Pancreas (tissue), 10 donors: ENCODE results near the gene TFDP2. TPM values are rescaled to one million over a fixed set of nuclear protein-coding genes. Genes with fewer than 3 reads are reported as not detected.

Experiments
- ATAC-seq, 4 donors: fragments of 200-7000 bp; cut with Tn5 transposase; one replicate each; pipeline versions ENCODE4 v1.8.0 to v1.9.1; 2020; ENCODE audit warnings: mild to moderate bottlenecking in 4 of 4, moderate library complexity in 4 of 4
- DNase-seq, 6 donors: peaks; one replicate each; pipeline ENCODE4 v3.0.0-alpha.2; 2020
- FAIRE-seq: peaks from 2 replicates; lab custom pipeline; 2012; peaks lifted over from hg19 to GRCh38; lab: Jason Lieb, UNC
- H3K27ac ChIP-seq, 4 donors: fragments of 200-600 bp; sonication (generic); 1 replicate in 3 of 4; 2 replicates in 1 of 4; pipeline versions ENCODE4 v1.5.0 to v1.8.0; 2020
- H3K27me3 ChIP-seq, 4 donors: fragments of 200-600 bp; one replicate each; pipeline ENCODE4 v1.8.0; 2021
- H3K36me3 ChIP-seq, 3 donors: fragments of 200-600 bp; sonication (generic) in 1 of 3; one replicate each; pipeline versions ENCODE4 v1.5.0 to v1.8.0; 2020 to 2021
- H3K4me1 ChIP-seq, 3 donors: fragments of 200-600 bp; one replicate each; pipeline ENCODE4 v1.8.0; 2021
- H3K4me3 ChIP-seq, 4 donors: fragments of 200-600 bp; sonication (generic) in 2 of 4; one replicate each; pipeline versions ENCODE4 v1.5.0 to v1.8.0; 2020 to 2021
- H3K9me3 ChIP-seq, 4 donors: fragments of 200-600 bp; one replicate each; pipeline ENCODE4 v1.8.0; 2021
- WGBS, 2 donors: extraction: QIAGEN DNeasy Blood & Tissue Kit; methylation state at CpG; one replicate each; pipeline ENCODE4 v1.1.7; 2013; 5-methylcytosine and 5-hydroxymethylcytosine counted together
- intact Hi-C, 3 donors: fragments of 100-400 bp; cut with DNase I; formaldehyde crosslinking; loops; one replicate each; pipeline versions ENCODE4 v1.11.1 to v1.14.2; 2022
- polyA plus RNA-seq, 2 donors: library from polyadenylated mRNA; stranded (reverse); fragments of 200-250 nt; gene quantifications; one replicate each; pipeline ENCODE4 v1.2.3, GENCODE V29; 2013
- total RNA-seq, 6 donors: library from RNA; stranded (reverse); fragmentation: NEBNext Ultra II Directional in 4 of 6; extraction: Animal tissue kit (Norgen Biotek cat#: 25700) in 4 of 6; gene quantifications; one replicate each; pipeline versions ENCODE4 v1.2.1 to v1.2.4, GENCODE V29; 2021 to 2023
- TF ChIP-seq, protein P1 (sequence below), 4 donors: fragments of 200-600 bp; sonication (generic) in 3 of 4; IDR thresholded peaks; one replicate each; pipeline versions ENCODE4 v1.5.0 to v1.8.0; 2021; ENCODE audit warnings: antibody characterized with exemption in 4 of 4
- donor health status: healthy with polysubstance abuse.
- donor health status: DM: no; HTN: no; CAD: no; lungs with moderate emphysema.
- donor health status: DM: no; HTN: no; CAD: no.
- donor health status: control.
- donor health status: control.
- donor health status: Bipolar disorder and iron deficiency.
- donor health status: DM: yes; HTN: yes; CAD: no.
- donor health status: DM: no; HTN: no; CAD: no.
- donor health status: DM: no; HTN: no; CAD: no.
- donor health status: DM: yes; HTN: yes; CAD: no.

TFDP2 gene
- total and polyA plus RNA-seq, 8 donors: 4.6 to 25.7 (median 16.8) TPM

DNA sequence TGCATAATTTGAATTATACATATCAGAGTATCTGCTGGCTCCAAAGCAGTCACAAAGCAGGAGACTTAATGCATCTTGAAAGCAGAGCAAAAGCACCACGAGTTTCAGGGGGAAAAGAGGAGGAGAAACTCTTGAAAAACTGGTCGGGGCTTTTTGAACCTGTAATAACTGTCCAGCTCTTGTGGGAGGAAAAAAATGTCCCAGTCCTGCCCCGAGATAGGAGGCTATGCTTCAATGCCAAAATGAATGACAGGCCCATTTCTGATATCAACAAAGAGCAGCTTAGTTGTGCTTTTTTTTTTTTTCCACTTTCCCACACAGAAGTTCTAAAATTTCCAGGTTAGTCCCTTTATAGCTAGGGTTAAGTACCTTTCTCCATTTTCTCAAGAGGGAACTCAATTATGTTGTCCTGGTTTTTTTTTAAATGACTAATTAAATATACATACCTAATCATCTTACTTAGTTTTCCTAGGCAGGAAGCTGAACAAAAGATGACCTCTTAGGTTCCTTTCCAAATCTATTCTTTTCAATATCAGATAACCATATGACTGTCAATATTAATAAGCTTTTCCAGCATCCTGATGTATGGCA is 120.2 kb downstream of the TFDP2 start:
- FAIRE-seq: no peak
- 20 to 23% methylated on average over 3 of the region's 3 CpGs for WGBS, 2 donors

DNA sequence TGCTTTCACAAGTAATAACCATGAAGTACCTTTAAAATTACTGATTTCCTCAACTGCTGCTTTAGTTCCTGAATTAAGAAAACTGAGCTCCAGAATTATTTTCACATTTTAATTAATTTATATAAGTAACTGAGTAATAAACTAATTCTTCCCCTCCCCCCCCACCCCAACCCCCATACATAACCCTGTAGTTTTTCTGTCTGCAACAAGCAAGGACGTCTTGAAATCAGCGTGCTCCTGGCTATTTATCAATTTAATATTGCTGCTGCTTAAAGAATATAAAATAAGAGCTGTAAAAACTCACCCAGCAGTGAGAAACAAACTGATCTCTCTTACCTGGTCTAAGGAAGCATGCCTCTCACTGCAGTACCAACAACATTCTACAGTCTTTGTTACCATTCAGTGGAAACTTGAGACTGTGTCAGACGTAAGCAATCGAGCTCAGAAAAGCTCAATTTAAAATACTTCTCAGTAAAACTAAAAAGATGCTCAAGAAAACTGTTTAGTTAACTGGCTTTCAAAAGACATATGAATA is 121.0 kb downstream of the TFDP2 start:
- Histone ChIP-seq H3K27me3 (no peaks in the 10 kb centered on the region), H3K27ac (peak overlapping the region in 2 of 4 donors; percentile 8 to 33), H3K36me3 (no peaks in the 10 kb centered on the region), H3K4me3 (peak overlapping the region; percentile 6 to 46 (median 26)), H3K9me3 (no peaks in the 10 kb centered on the region), H3K4me1 (peaks cover 0 to 13% (median 0%) of the 10 kb centered on the region in 3 donors)
- intact Hi-C loops: no loop called here
- peak in 3 of 6 donors; percentile 20 to 47 (median 28) for DNase-seq
- FAIRE-seq: peak; percentile 53
- ATAC-seq: peak; percentile 91 to 97 (median 95)
- 4% methylated on average over 4 of the region's 4 CpGs for WGBS, 2 donors
- TF ChIP-seq, protein P1, sequence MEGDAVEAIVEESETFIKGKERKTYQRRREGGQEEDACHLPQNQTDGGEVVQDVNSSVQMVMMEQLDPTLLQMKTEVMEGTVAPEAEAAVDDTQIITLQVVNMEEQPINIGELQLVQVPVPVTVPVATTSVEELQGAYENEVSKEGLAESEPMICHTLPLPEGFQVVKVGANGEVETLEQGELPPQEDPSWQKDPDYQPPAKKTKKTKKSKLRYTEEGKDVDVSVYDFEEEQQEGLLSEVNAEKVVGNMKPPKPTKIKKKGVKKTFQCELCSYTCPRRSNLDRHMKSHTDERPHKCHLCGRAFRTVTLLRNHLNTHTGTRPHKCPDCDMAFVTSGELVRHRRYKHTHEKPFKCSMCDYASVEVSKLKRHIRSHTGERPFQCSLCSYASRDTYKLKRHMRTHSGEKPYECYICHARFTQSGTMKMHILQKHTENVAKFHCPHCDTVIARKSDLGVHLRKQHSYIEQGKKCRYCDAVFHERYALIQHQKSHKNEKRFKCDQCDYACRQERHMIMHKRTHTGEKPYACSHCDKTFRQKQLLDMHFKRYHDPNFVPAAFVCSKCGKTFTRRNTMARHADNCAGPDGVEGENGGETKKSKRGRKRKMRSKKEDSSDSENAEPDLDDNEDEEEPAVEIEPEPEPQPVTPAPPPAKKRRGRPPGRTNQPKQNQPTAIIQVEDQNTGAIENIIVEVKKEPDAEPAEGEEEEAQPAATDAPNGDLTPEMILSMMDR (IDR thresholded peaks at IDR 0.05): peak in 1 of 4 donors; percentile 6

More for the DNA sequence above, 120.2 kb downstream of the TFDP2 start:
- intact Hi-C loops: no loop called here
- no peak overlapping the region for H3K27ac ChIP-seq
- no peaks in the 10 kb centered on the region for H3K9me3 ChIP-seq
- H3K27me3 ChIP-seq: no peaks in the 10 kb centered on the region
- H3K36me3 ChIP-seq: no peaks in the 10 kb centered on the region
- H3K4me1 ChIP-seq: peaks cover 0 to 13% (median 0%) of the 10 kb centered on the region in 3 donors
- H3K4me3 ChIP-seq: no peak overlapping the region
- ATAC-seq: no peak
- TF ChIP-seq, protein P1 (IDR thresholded peaks at IDR 0.05): no peak
- no peak for DNase-seq

DNA sequence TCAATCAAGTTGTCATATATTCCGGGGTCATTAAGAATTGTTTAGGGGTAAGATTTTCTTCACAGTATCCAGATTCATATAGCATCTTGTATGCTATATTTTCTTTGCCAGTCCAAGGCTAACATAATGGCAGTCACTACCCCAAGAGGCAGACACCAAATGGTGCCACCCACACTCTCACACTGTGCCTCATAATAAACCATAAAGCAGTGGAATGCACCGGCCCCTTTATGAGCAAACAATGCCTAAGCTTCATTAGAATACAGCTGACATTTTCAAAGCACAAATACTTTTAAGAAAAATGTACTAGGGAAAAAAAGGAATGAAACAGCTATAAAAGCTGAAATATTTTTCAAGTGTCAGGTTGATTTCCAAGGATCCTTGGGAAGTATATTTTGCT is 121.6 kb downstream of the TFDP2 start:
- TF ChIP-seq, protein P1 (IDR thresholded peaks at IDR 0.05): no peak
- WGBS, 2 donors: 0% methylated on average over 2 of the region's 2 CpGs
- intact Hi-C loops: no loop called here

DNA sequence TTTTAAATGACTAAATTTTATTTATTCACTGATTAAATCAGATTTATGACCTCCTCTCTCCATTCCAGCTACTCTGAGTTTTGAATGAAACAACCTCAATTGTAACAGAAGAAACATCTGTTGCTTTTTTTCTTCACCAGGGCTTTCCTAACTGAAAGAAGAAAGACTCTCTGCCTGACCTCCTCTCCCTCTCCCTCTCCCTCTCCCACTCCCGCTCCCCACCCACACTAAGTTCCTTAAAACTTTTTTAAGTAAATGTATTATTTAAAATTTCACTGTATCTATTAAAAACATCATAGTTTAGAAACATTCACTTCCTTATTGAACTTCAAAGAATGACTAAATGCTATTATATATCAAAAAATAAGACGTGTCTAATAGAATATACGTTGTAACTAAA is 122.0 kb downstream of the TFDP2 start:
- Histone ChIP-seq H3K27me3 (no peaks in the 10 kb centered on the region), H3K36me3 (no peaks in the 10 kb centered on the region), H3K4me1 (peaks cover 0 to 13% (median 0%) of the 10 kb centered on the region in 3 donors), H3K9me3 (no peaks in the 10 kb centered on the region), H3K27ac (no peak overlapping the region), H3K4me3 (peak overlapping the region in 3 of 4 donors; percentile 13 to 46 (median 39))
- WGBS, 2 donors: 8 to 14% methylated on average over 3 of the region's 3 CpGs
- TF ChIP-seq, protein P1 (IDR thresholded peaks at IDR 0.05): no peak
- ATAC-seq (peak in 2 of 4 donors; percentile 38 to 57), FAIRE-seq (peak; percentile 68), DNase-seq (no peak)
- intact Hi-C loops: no loop called here

More for the DNA sequence above, 121.6 kb downstream of the TFDP2 start:
- H3K4me3 ChIP-seq: peak overlapping the region; percentile 6 to 46 (median 26)
- DNase-seq (peak in 1 of 6 donors; percentile 24), FAIRE-seq (peak; percentile 34), ATAC-seq (peak; percentile 76 to 91 (median 86))
- H3K36me3 ChIP-seq: no peaks in the 10 kb centered on the region
- peak overlapping the region in 2 of 4 donors; percentile 8 to 33 for H3K27ac ChIP-seq
- no peaks in the 10 kb centered on the region for H3K9me3 ChIP-seq
- peaks cover 0 to 13% (median 0%) of the 10 kb centered on the region in 3 donors for H3K4me1 ChIP-seq
- no peaks in the 10 kb centered on the region for H3K27me3 ChIP-seq

DNA sequence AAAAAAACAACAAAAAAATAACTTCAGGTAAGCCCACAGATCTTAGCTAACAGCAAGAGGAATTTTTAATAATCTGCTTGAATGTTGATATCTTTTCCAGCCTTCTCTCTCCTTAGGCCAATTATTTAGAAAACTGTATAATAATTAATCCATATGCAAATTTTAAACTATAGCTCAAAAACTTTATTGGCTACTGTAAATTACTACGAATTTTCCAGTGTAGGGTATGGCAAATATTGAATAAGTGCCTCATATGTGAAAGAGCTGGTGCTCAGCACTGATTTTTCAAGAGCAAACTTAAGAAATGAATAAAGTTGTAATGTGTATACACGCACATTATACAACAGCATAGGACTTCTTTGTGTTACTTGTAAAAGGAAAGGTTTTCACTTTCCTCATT is 123.0 kb downstream of the TFDP2 start:
- 74 to 81% methylated on average over 2 of the region's 2 CpGs for WGBS, 2 donors

More for the DNA sequence above, 123.0 kb downstream of the TFDP2 start:
- DNase-seq: no peak
- Histone ChIP-seq H3K27me3 (no peaks in the 10 kb centered on the region), H3K27ac (no peak overlapping the region), H3K4me3 (no peak overlapping the region), H3K36me3 (no peaks in the 10 kb centered on the region), H3K9me3 (no peaks in the 10 kb centered on the region), H3K4me1 (peaks cover 0 to 13% (median 6%) of the 10 kb centered on the region in 3 donors)
- intact Hi-C loops: no loop called here
- FAIRE-seq: no peak
- ATAC-seq: no peak
- TF ChIP-seq, protein P1 (IDR thresholded peaks at IDR 0.05): no peak
